ENCODE data around the gene STARD5. TPM values are rescaled to one million over a fixed set of nuclear protein-coding genes. Genes with fewer than 3 reads are reported as not detected.

The STARD5 gene
- total RNA-seq, 1 donor from 2014 or later = 8.5 TPM

DNA sequence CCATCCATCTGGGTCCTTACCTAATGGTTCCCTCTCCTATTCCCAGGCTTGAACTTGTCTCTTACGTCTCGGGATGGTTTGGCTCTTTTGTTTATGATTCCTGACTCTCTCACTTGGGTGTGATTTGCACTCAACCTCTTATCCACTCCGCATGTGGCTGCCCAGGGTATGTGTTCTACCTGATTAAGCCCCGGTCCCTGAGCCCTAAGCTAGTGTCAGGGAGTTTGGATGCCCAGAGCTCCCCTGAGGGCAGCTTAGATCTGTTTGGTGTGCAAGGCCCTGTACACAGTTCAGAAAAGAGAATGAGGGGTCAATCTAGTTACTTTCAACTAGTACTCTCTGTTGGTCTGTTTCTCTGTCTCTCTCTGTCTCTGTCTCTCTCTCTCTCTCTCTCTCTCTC lies 15.9 kb upstream of the STARD5 start:
- no peak overlapping the region for H3K27ac Mint-ChIP-seq
- Histone ChIP-seq H3K27me3 (no peaks in the 10 kb centered on the region), H4K20me1 (ENCODE audit: low read depth) (no peaks in the 10 kb centered on the region), H3K9me3 (ENCODE audit: low read depth) (no peaks in the 10 kb centered on the region), H3K9ac (no peak overlapping the region), H3K79me2 (ENCODE audit: low read depth) (no peaks in the 10 kb centered on the region), H3F3A (ENCODE audit: low read depth) (no peaks in the 10 kb centered on the region), H3K4me3 (no peak overlapping the region), H2AFZ (replicated peaks) (no peak overlapping the region), H3K36me3 (no peaks in the 10 kb centered on the region), H3K4me2 (no peak overlapping the region), H3K4me1 (no peaks in the 10 kb centered on the region), H3K27ac (no peak overlapping the region)
- peaks cover under 1% of the 10 kb centered on the region for H3K27me3 Mint-ChIP-seq (ENCODE audit: insufficient read depth, low read depth)
- no peaks in the 10 kb centered on the region for H3K36me3 Mint-ChIP-seq
- no peak for DNase-seq (ENCODE audit: low spot score)
- no peak overlapping the region for H3K4me3 Mint-ChIP-seq
- H3K9me3 Mint-ChIP-seq = no peaks in the 10 kb centered on the region
- no peaks in the 10 kb centered on the region for H3K4me1 Mint-ChIP-seq
- TF ChIP-seq EZH2 (IDR thresholded peaks at IDR 0.05) (no peak), EZH2phosphoT487 (IDR thresholded peaks at IDR 0.05) (no peak)
- TF ChIP-seq, protein P1, sequence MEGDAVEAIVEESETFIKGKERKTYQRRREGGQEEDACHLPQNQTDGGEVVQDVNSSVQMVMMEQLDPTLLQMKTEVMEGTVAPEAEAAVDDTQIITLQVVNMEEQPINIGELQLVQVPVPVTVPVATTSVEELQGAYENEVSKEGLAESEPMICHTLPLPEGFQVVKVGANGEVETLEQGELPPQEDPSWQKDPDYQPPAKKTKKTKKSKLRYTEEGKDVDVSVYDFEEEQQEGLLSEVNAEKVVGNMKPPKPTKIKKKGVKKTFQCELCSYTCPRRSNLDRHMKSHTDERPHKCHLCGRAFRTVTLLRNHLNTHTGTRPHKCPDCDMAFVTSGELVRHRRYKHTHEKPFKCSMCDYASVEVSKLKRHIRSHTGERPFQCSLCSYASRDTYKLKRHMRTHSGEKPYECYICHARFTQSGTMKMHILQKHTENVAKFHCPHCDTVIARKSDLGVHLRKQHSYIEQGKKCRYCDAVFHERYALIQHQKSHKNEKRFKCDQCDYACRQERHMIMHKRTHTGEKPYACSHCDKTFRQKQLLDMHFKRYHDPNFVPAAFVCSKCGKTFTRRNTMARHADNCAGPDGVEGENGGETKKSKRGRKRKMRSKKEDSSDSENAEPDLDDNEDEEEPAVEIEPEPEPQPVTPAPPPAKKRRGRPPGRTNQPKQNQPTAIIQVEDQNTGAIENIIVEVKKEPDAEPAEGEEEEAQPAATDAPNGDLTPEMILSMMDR (IDR thresholded peaks at IDR 0.05) = no peak

DNA sequence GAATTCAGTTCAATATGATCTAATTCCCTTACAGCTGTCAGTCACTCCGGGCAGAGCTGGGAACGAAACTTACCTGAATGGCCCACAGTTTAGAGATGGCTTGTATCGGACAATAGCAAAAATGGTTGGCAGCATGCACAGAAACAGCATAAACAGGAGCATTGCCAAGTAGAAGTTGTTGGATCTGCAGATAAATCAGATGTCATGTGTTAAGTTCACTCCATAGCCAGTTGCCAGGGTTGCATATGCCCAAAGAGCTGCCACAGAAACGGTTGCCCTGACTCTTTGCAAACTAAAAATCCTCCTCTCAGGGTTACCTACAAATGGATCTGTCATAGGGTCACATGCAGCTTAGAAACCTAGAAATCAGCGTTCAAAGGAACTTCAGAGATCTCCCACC lies 15.4 kb upstream of the STARD5 start:
- H3K4me3 Mint-ChIP-seq = no peak overlapping the region
- no peaks in the 10 kb centered on the region for H3K36me3 ChIP-seq
- H3K4me3 ChIP-seq = no peak overlapping the region
- H3F3A ChIP-seq (ENCODE audit: low read depth) = no peaks in the 10 kb centered on the region
- H3K27me3 Mint-ChIP-seq (ENCODE audit: insufficient read depth, low read depth) = peaks cover 2% of the 10 kb centered on the region
- no peaks in the 10 kb centered on the region for H3K9me3 Mint-ChIP-seq
- H3K27me3 ChIP-seq = no peaks in the 10 kb centered on the region
- H3K27ac ChIP-seq = no peak overlapping the region
- no peaks in the 10 kb centered on the region for H3K4me1 Mint-ChIP-seq
- H3K4me1 ChIP-seq = no peaks in the 10 kb centered on the region
- H3K36me3 Mint-ChIP-seq = no peaks in the 10 kb centered on the region
- DNase-seq (ENCODE audit: low spot score) = no peak
- H3K9me3 ChIP-seq (ENCODE audit: low read depth) = no peaks in the 10 kb centered on the region
- H3K4me2 ChIP-seq = no peak overlapping the region
- H3K27ac Mint-ChIP-seq = no peak overlapping the region
- H3K79me2 ChIP-seq (ENCODE audit: low read depth) = no peaks in the 10 kb centered on the region
- no peak overlapping the region for H2AFZ ChIP-seq (replicated peaks)
- H4K20me1 ChIP-seq (ENCODE audit: low read depth) = no peaks in the 10 kb centered on the region
- H3K9ac ChIP-seq = no peak overlapping the region
- TF ChIP-seq EZH2 (IDR thresholded peaks at IDR 0.05) = no peak
- TF ChIP-seq, protein P1 (IDR thresholded peaks at IDR 0.05) = no peak
- no peak for TF ChIP-seq EZH2phosphoT487 (IDR thresholded peaks at IDR 0.05)

DNA sequence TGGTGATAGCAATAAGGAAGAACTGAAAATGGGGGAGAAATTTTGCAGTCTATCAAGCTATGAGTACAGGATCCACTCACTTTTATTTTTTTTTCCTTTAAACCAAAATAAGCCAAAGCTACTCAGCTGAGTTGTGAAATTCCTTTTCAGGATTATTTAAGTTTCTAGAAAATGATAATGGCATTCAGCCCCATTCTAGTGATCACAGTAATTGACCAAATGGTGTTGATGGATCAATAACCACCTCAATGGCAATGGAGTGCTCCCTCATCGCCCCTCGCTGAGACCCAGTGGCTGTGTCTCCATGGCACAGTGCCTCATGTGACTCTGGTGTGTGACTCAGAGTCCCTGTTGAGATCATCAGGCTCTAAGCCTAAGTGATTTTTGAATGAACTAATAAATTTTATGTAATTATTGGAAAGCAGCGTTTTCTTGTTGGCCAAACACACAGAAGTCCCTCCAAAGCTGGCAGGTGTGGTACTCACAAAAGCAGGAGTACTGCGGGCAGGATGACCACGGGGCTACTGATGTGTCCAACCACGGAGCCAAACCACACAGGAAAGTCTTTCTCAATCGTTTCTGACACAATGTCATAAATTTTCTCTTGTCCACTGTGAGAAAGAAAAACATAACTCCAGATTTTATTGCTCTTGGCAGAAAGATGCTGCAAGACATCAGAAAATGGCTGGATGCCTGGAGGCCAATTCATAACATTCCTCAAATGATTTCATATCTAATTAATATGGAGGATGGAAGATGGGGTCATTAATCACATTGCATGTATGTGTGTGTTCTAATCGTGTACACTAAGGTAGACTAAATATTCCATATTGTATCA lies 14.4 kb upstream of the STARD5 start:
- H3K36me3 Mint-ChIP-seq = no peaks in the 10 kb centered on the region
- H4K20me1 ChIP-seq (ENCODE audit: low read depth) = no peaks in the 10 kb centered on the region
- H3K9ac ChIP-seq = no peak overlapping the region
- peaks cover 2% of the 10 kb centered on the region for H3K27me3 Mint-ChIP-seq (ENCODE audit: insufficient read depth, low read depth)
- TF ChIP-seq EZH2 (IDR thresholded peaks at IDR 0.05) (no peak), EZH2phosphoT487 (IDR thresholded peaks at IDR 0.05) (no peak)
- TF ChIP-seq, protein P1 (IDR thresholded peaks at IDR 0.05) = no peak
- no peak overlapping the region for H3K27ac ChIP-seq
- DNase-seq (ENCODE audit: low spot score) = no peak
- H3K9me3 Mint-ChIP-seq = no peaks in the 10 kb centered on the region
- H3K4me3 Mint-ChIP-seq = no peak overlapping the region
- no peak overlapping the region for H3K4me2 ChIP-seq
- no peak overlapping the region for H2AFZ ChIP-seq (replicated peaks)
- H3K27me3 ChIP-seq = no peaks in the 10 kb centered on the region
- H3K4me1 ChIP-seq = no peaks in the 10 kb centered on the region
- no peak overlapping the region for H3K4me3 ChIP-seq
- no peaks in the 10 kb centered on the region for H3F3A ChIP-seq (ENCODE audit: low read depth)
- H3K4me1 Mint-ChIP-seq = no peaks in the 10 kb centered on the region
- H3K9me3 ChIP-seq (ENCODE audit: low read depth) = no peaks in the 10 kb centered on the region
- no peaks in the 10 kb centered on the region for H3K36me3 ChIP-seq
- H3K27ac Mint-ChIP-seq = no peak overlapping the region
- H3K79me2 ChIP-seq (ENCODE audit: low read depth) = no peaks in the 10 kb centered on the region
